ENCODE results near the gene SUGCT.

The SUGCT gene

GRCh38 chr7:40509287-40509996, 374.6 kb downstream of the SUGCT start:
- no peaks in the 10 kb centered on the region for H3K4me1 ChIP-seq (ENCODE audit: low read length)
- H4K20me1 ChIP-seq (ENCODE audit: insufficient read depth, low read length), result no peaks in the 10 kb centered on the region
- no peak overlapping the region for H2AFZ ChIP-seq (ENCODE audit: low read depth, low read length)
- H3K36me3 ChIP-seq (replicated peaks; ENCODE audit: low read depth, low read length), result no peaks in the 10 kb centered on the region
- H3K4me3 ChIP-seq (ENCODE audit: low read length), result no peak overlapping the region
- no peak overlapping the region for H3K9ac ChIP-seq (ENCODE audit: low read length)
- no peaks in the 10 kb centered on the region for H3K9me3 ChIP-seq (ENCODE audit: insufficient read depth, low read length)
- no peaks in the 10 kb centered on the region; the same call in 1 of the 2 replicates for H3K27me3 ChIP-seq (ENCODE audit: low read depth, low read length)
- TF ChIP-seq EZH2phosphoT487 (IDR thresholded peaks at IDR 0.05; ENCODE audit: low read depth) (no peak), CTCF (IDR thresholded peaks at IDR 0.05; ENCODE audit: low read depth, low read length) (no peak)
- H3K4me2 ChIP-seq (ENCODE audit: low read length), result no peak overlapping the region
- H3K79me2 ChIP-seq (ENCODE audit: low read length), result no peaks in the 10 kb centered on the region
- no peak overlapping the region for H3K27ac ChIP-seq (ENCODE audit: low read length)

GRCh38 chr7:40516376-40516775, 381.6 kb downstream of the SUGCT start:
- Histone ChIP-seq H3K27ac (ENCODE audit: low read length) (no peak overlapping the region), H3K4me2 (ENCODE audit: low read length) (no peak overlapping the region), H3K9me3 (ENCODE audit: insufficient read depth, low read length) (no peaks in the 10 kb centered on the region), H2AFZ (ENCODE audit: low read depth, low read length) (no peak overlapping the region), H3K4me3 (ENCODE audit: low read length) (no peak overlapping the region), H3K79me2 (ENCODE audit: low read length) (no peaks in the 10 kb centered on the region), H3K4me1 (ENCODE audit: low read length) (no peaks in the 10 kb centered on the region), H3K9ac (ENCODE audit: low read length) (no peak overlapping the region), H3K27me3 (ENCODE audit: low read depth, low read length) (no peaks in the 10 kb centered on the region), H4K20me1 (ENCODE audit: insufficient read depth, low read length) (no peaks in the 10 kb centered on the region), H3K36me3 (replicated peaks; ENCODE audit: low read depth, low read length) (no peaks in the 10 kb centered on the region)
- TF ChIP-seq EZH2phosphoT487 (IDR thresholded peaks at IDR 0.05; ENCODE audit: low read depth) (no peak), CTCF (IDR thresholded peaks at IDR 0.05; ENCODE audit: low read depth, low read length) (no peak)

- Histone ChIP-seq H3K4me1 (ENCODE audit: low read length) (no peaks in the 10 kb centered on the region), H3K4me3 (ENCODE audit: low read length) (no peak overlapping the region), H3K9ac (ENCODE audit: low read length) (no peak overlapping the region), H3K4me2 (ENCODE audit: low read length) (no peak overlapping the region), H2AFZ (ENCODE audit: low read depth, low read length) (no peak overlapping the region), H3K27me3 (ENCODE audit: low read depth, low read length) (no peaks in the 10 kb centered on the region), H4K20me1 (ENCODE audit: insufficient read depth, low read length) (no peaks in the 10 kb centered on the region), H3K9me3 (ENCODE audit: insufficient read depth, low read length) (no peaks in the 10 kb centered on the region), H3K36me3 (replicated peaks; ENCODE audit: low read depth, low read length) (no peaks in the 10 kb centered on the region), H3K27ac (ENCODE audit: low read length) (no peak overlapping the region), H3K79me2 (ENCODE audit: low read length) (no peaks in the 10 kb centered on the region)
- no peak for TF ChIP-seq EZH2phosphoT487 (IDR thresholded peaks at IDR 0.05; ENCODE audit: low read depth)
- TF ChIP-seq CTCF (IDR thresholded peaks at IDR 0.05; ENCODE audit: low read depth, low read length), result no peak
Observed at GRCh38 chr7:40519009-40519408, 384.2 kb downstream of the SUGCT start.

- H3K79me2 ChIP-seq (ENCODE audit: low read length), result no peaks in the 10 kb centered on the region
- no peaks in the 10 kb centered on the region for H3K27me3 ChIP-seq (ENCODE audit: low read depth, low read length)
- H3K36me3 ChIP-seq (replicated peaks; ENCODE audit: low read depth, low read length), result no peaks in the 10 kb centered on the region
- no peak overlapping the region for H3K27ac ChIP-seq (ENCODE audit: low read length)
- TF ChIP-seq EZH2phosphoT487 (IDR thresholded peaks at IDR 0.05; ENCODE audit: low read depth), result no peak
- TF ChIP-seq CTCF (IDR thresholded peaks at IDR 0.05; ENCODE audit: low read depth, low read length), result no peak
- no peak overlapping the region for H3K9ac ChIP-seq (ENCODE audit: low read length)
- no peaks in the 10 kb centered on the region for H3K9me3 ChIP-seq (ENCODE audit: insufficient read depth, low read length)
- H3K4me3 ChIP-seq (ENCODE audit: low read length), result no peak overlapping the region
- no peak overlapping the region for H2AFZ ChIP-seq (ENCODE audit: low read depth, low read length)
- no peak overlapping the region for H3K4me2 ChIP-seq (ENCODE audit: low read length)
- H3K4me1 ChIP-seq (ENCODE audit: low read length), result no peaks in the 10 kb centered on the region
- H4K20me1 ChIP-seq (ENCODE audit: insufficient read depth, low read length), result no peaks in the 10 kb centered on the region
Observed at GRCh38 chr7:40520986-40521738, 386.4 kb downstream of the SUGCT start.
